A549 (cell line): Measurements from ENCODE around the gene SLC22A24.
"Not testable (repeated sequence)": the region's sequence is repeated elsewhere in the genome, so short reads cannot be mapped to it uniquely, and the experiment has no call there.

Experiments used
- CEBPB ChIP-seq, 2 experiments: fragments of >200 bp in 1 of 2; sonication (Bioruptor Twin) in 1 of 2; formaldehyde crosslinking in 1 of 2; IDR thresholded peaks; 2 replicates each; pipeline ENCODE4 v1.6.1; 2012 to 2016
- CTCF ChIP-seq: fragments of >200 bp; sonication (Bioruptor Twin); formaldehyde crosslinking; IDR thresholded peaks from 3 replicates; pipeline ENCODE4 v1.5.1; 2016
- E2F6 ChIP-seq: IDR thresholded peaks from 2 replicates; pipeline ENCODE4 v1.6.1; 2012; ENCODE audit warnings: low read depth, borderline replicate concordance
- GATA3 ChIP-seq: IDR thresholded peaks from 2 replicates; pipeline ENCODE4 v1.6.1; 2012; ENCODE audit warnings: borderline replicate concordance
- POLR2A ChIP-seq: IDR thresholded peaks from 2 replicates; pipeline ENCODE4 v1.6.1; 2012; ENCODE audit warnings: mild to moderate bottlenecking, low read length
- RARB ChIP-seq: fragments of 250-450 bp; sonication (Bioruptor Pico); IDR thresholded peaks from 2 replicates; pipeline ENCODE4 v1.8.0; 2021; ENCODE audit warnings: mild to moderate bottlenecking, moderate library complexity
- RFX5 ChIP-seq: fragments of 450-650 bp; IDR thresholded peaks from 2 replicates; pipeline ENCODE4 v1.7.1; 2014; ENCODE audit warnings: antibody characterized with exemption, mild to moderate bottlenecking, moderate library complexity
- SMC3 ChIP-seq: fragments of >200 bp; sonication (Bioruptor Twin); formaldehyde crosslinking; IDR thresholded peaks from 3 replicates; pipeline ENCODE4 v1.6.1; 2018; ENCODE audit warnings: inconsistent platforms
- TP53 ChIP-seq: fragments of 250-450 bp; sonication (Bioruptor Pico); IDR thresholded peaks from 2 replicates; pipeline ENCODE4 v1.5.0; 2021; ENCODE audit warnings: mild to moderate bottlenecking, moderate library complexity
- USF2 ChIP-seq: fragments of 450-650 bp; IDR thresholded peaks from 2 replicates; pipeline ENCODE4 v1.6.1; 2014; ENCODE audit warnings: antibody characterized with exemption

GRCh38 chr11:63046203-63046602, 97.8 kb downstream of the SLC22A24 start:
- not testable (repeated sequence) for TF ChIP-seq SMC3; CEBPB (IDR thresholded peaks at IDR 0.05); POLR2A; CTCF; E2F6; USF2; RARB (CRISPR knock-in tag); TP53; GATA3; RFX5
